ENCODE data around the gene NANOS2.
"Not testable (repeated sequence)": the region's sequence is repeated elsewhere in the genome, so short reads cannot be mapped to it uniquely, and the experiment has no call there.

The NANOS2 gene

GRCh38 chr19:45901912-45902650 is 12.5 kb downstream of the NANOS2 start, which contains the start of gene MYPOP:
Gene MYPOP, minus strand, starts transcription at chr19:45902613. Its CDS starts 840 bp downstream, at chr19:45901773.
- no peak for TF ChIP-seq CTCF (conservative IDR thresholded peaks at IDR 0.05; ENCODE audit: low read depth, low read length)
- DNase-seq (ENCODE audit: low read depth), result no peak
- H3K4me3 ChIP-seq (ENCODE audit: low read length), result peak within 1 kb of the TSS; percentile 83

GRCh38 chr19:45901432-45901911 is 13.1 kb downstream of the NANOS2 start:
- DNase-seq (ENCODE audit: low read depth), result no peak
- no peak for TF ChIP-seq CTCF (conservative IDR thresholded peaks at IDR 0.05; ENCODE audit: low read depth, low read length)
- H3K4me3 ChIP-seq (ENCODE audit: low read length), result peak overlapping the region; percentile 37

- H3K4me3 ChIP-seq (ENCODE audit: low read length), result peak overlapping the region; percentile 37
- TF ChIP-seq CTCF (conservative IDR thresholded peaks at IDR 0.05; ENCODE audit: low read depth, low read length), result no peak
- no peak for DNase-seq (ENCODE audit: low read depth)
Observed at GRCh38 chr19:45900738-45901431, 13.7 kb downstream of the NANOS2 start.

GRCh38 chr19:45899919-45900589 is 14.5 kb downstream of the NANOS2 start:
- no peak overlapping the region for H3K4me3 ChIP-seq (ENCODE audit: low read length)
- DNase-seq (ENCODE audit: low read depth), result no peak
- TF ChIP-seq CTCF (conservative IDR thresholded peaks at IDR 0.05; ENCODE audit: low read depth, low read length), result no peak

GRCh38 chr19:45899253-45899652 is 15.3 kb downstream of the NANOS2 start:
- DNase-seq (ENCODE audit: low read depth), result no peak
- H3K4me3 ChIP-seq (ENCODE audit: low read length), result no peak overlapping the region
- no peak for TF ChIP-seq CTCF (conservative IDR thresholded peaks at IDR 0.05; ENCODE audit: low read depth, low read length)

GRCh38 chr19:45897261-45897812 is 17.2 kb downstream of the NANOS2 start:
- no peak for TF ChIP-seq CTCF (conservative IDR thresholded peaks at IDR 0.05; ENCODE audit: low read depth, low read length)

GRCh38 chr19:45895983-45896599 is 18.5 kb downstream of the NANOS2 start:
- not testable (repeated sequence) for DNase-seq (ENCODE audit: low read depth); H3K4me3 ChIP-seq (ENCODE audit: low read length)

More at GRCh38 chr19:45897261-45897812, 17.2 kb downstream of the NANOS2 start:
- no peak for DNase-seq (ENCODE audit: low read depth)
- H3K4me3 ChIP-seq (ENCODE audit: low read length), result no peak overlapping the region
